A673 (cell line): ENCODE data around the gene TFAP2A.

Source experiments
- EZH2 ChIP-seq: fragments of 200-600 bp; sonication (generic); IDR thresholded peaks from 2 replicates; pipeline ENCODE4 v1.6.1; 2017; ENCODE audit warnings: borderline replicate concordance, low read depth, mild to moderate bottlenecking, mixed read lengths, antibody characterized with exemption, low read length; ENCODE audit not compliant: poor library complexity, severe bottlenecking
- TF ChIP-seq, protein P1 (sequence below): fragments of 300-800, 200-600 bp; sonication (generic); conservative IDR thresholded peaks from 2 replicates; pipeline ENCODE4 v1.5.1; 2017; ENCODE audit warnings: low read depth, mild to moderate bottlenecking, antibody characterized with exemption, low read length, moderate library complexity, mixed read lengths

DNA sequence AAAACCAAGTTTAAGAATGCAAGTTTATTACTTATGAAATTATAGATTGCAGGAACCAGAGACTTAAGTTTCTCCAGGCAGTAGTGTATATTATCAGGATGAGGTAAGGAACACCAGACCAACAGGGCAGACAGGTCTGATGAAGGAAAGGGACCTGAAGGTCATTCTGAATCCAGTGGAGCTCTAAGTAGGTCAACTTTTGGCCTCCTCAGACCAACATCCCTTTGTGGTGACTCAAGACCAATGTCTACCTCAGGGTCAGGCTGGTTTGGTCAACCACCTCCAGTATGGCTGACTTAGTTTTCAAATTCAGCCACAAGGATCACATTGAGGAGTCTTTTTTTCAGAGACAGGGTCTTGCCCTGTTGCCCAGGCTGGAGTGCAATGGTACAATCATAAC, 38.7 kb upstream of the TFAP2A start:
- TF ChIP-seq, protein P1, sequence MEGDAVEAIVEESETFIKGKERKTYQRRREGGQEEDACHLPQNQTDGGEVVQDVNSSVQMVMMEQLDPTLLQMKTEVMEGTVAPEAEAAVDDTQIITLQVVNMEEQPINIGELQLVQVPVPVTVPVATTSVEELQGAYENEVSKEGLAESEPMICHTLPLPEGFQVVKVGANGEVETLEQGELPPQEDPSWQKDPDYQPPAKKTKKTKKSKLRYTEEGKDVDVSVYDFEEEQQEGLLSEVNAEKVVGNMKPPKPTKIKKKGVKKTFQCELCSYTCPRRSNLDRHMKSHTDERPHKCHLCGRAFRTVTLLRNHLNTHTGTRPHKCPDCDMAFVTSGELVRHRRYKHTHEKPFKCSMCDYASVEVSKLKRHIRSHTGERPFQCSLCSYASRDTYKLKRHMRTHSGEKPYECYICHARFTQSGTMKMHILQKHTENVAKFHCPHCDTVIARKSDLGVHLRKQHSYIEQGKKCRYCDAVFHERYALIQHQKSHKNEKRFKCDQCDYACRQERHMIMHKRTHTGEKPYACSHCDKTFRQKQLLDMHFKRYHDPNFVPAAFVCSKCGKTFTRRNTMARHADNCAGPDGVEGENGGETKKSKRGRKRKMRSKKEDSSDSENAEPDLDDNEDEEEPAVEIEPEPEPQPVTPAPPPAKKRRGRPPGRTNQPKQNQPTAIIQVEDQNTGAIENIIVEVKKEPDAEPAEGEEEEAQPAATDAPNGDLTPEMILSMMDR = no peak
- TF ChIP-seq EZH2 = no peak
